ENCODE data around the gene LCORL.

The LCORL gene

DNA sequence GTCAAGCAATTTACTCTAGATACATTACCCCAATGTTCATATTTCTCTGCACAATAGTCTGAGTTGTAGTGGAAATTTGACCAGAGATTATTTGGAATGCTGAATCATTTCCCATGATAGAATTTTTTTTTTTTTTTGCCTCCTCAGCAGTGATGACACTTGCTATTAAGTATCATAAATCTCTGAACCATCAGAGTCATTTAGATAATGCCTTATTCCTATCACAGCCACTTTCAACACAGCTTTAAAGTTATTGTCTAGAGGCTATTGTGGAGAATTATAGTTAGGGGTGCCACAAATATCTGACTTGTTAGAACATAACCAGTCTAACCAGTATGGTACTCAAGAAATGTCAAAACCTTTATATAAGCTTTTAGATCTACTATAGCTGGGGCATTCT lies 79.8 kb downstream of the LCORL start:
- Histone ChIP-seq H3K4me1 (no peaks in the 10 kb centered on the region), H3K4me3 (ENCODE audit: low read depth, low read length) (no peak overlapping the region), H3K36me3 (no peaks in the 10 kb centered on the region; the same call in 1 of the 2 replicates), H3K27me3 (no peaks in the 10 kb centered on the region), H3K9me3 (no peaks in the 10 kb centered on the region)
- TF ChIP-seq, protein P1, sequence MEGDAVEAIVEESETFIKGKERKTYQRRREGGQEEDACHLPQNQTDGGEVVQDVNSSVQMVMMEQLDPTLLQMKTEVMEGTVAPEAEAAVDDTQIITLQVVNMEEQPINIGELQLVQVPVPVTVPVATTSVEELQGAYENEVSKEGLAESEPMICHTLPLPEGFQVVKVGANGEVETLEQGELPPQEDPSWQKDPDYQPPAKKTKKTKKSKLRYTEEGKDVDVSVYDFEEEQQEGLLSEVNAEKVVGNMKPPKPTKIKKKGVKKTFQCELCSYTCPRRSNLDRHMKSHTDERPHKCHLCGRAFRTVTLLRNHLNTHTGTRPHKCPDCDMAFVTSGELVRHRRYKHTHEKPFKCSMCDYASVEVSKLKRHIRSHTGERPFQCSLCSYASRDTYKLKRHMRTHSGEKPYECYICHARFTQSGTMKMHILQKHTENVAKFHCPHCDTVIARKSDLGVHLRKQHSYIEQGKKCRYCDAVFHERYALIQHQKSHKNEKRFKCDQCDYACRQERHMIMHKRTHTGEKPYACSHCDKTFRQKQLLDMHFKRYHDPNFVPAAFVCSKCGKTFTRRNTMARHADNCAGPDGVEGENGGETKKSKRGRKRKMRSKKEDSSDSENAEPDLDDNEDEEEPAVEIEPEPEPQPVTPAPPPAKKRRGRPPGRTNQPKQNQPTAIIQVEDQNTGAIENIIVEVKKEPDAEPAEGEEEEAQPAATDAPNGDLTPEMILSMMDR (IDR thresholded peaks at IDR 0.05; ENCODE audit: low read depth, low read length), result no peak
- DNase-seq, result no peak

DNA sequence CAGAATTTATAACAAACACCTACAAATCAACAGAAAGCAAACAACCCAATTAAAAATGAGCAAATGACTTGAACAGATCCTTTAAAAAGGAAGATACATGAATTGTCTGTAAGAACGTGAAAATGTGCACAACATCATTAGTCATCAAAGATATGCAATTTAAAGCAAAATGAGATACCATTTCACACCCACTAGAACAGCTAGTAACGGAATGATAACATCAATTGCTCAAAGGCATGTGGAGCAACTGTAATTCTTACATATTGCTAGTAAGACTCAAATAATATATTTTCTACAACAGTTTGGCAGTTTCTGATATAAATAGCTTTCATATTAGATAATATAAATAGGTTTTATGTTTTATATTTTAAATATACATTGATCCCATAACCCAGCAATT lies 82.5 kb downstream of the LCORL start:
- TF ChIP-seq, protein P1 (IDR thresholded peaks at IDR 0.05; ENCODE audit: low read depth, low read length), result no peak

DNA sequence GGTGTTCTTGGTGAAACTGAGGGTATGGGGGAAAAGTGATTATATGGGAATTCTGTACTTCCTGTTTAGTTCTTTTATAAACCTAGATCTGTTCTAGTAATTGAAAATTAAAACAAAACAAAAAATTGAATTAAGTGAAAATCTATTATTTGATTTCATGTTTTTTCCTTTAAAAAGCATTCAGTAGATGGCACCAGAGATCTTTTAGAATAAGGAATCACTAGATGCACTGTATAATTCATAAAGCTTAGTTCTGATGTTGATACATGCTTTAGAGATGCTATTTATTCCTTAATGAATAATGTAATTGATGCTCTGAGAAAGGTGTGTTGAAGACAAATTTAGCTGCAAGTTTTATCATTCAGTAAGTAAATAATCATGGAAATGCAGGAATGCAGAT lies 87.3 kb downstream of the LCORL start:
- H3K9me3 ChIP-seq, result no peaks in the 10 kb centered on the region
- no peaks in the 10 kb centered on the region for H3K27me3 ChIP-seq
- H3K4me1 ChIP-seq, result no peaks in the 10 kb centered on the region
- H3K4me3 ChIP-seq (ENCODE audit: low read depth, low read length), result no peak overlapping the region
- TF ChIP-seq, protein P1 (IDR thresholded peaks at IDR 0.05; ENCODE audit: low read depth, low read length), result no peak; the same call in 1 of the 2 replicates
- H3K36me3 ChIP-seq, result no peaks in the 10 kb centered on the region
- no peak for DNase-seq

More for the DNA sequence above, 82.5 kb downstream of the LCORL start:
- Histone ChIP-seq H3K36me3 (no peaks in the 10 kb centered on the region; the same call in 1 of the 2 replicates), H3K4me1 (no peaks in the 10 kb centered on the region), H3K27me3 (no peaks in the 10 kb centered on the region), H3K9me3 (no peaks in the 10 kb centered on the region), H3K4me3 (ENCODE audit: low read depth, low read length) (no peak overlapping the region)
- no peak for DNase-seq

DNA sequence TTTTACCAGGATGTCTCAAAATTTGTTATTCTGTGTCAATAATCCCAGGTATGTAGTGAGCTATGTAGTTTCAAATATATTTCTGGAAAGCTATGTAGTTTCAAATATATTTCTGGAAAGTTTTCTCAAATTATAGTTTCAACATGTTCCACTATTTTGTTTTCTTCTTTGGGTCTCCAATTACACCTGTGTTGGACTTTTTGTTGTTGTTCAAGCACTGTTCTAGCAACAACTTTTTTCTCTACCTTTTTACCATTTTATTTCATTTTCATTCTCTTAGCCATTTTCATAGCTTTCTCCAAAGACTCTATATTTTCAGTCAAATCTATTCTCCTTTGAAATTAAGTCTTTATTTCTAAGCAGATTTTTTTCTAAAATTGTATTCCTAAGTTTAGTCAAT lies 88.4 kb downstream of the LCORL start:
- no peak for DNase-seq

DNA sequence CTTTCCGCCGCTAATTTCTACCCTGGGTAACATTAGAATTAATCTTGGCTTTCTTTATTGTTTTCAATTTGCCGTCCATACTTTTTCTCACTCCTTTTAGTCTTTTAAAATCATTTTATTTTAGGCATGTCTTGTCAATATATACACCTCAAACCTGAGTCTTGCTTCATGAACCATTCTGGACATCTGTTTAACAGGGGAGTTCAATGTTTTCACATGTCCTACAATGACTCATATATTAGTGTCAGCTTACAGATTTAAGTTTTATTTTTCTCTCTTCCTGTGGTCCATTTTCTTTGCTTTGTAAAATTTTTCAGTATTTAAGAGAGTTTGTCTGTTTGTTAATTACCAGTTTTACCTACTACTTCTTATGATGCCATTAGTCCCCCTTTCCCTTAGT lies 89.5 kb downstream of the LCORL start:
- DNase-seq, result no peak
- H3K9me3 ChIP-seq, result no peaks in the 10 kb centered on the region
- H3K27me3 ChIP-seq, result no peaks in the 10 kb centered on the region
- no peaks in the 10 kb centered on the region for H3K4me1 ChIP-seq
- H3K36me3 ChIP-seq, result no peaks in the 10 kb centered on the region
- TF ChIP-seq, protein P1 (IDR thresholded peaks at IDR 0.05; ENCODE audit: low read depth, low read length), result no peak
- H3K4me3 ChIP-seq (ENCODE audit: low read depth, low read length), result no peak overlapping the region

More for the DNA sequence above, 88.4 kb downstream of the LCORL start:
- Histone ChIP-seq H3K9me3 (no peaks in the 10 kb centered on the region), H3K36me3 (no peaks in the 10 kb centered on the region), H3K4me3 (ENCODE audit: low read depth, low read length) (no peak overlapping the region), H3K27me3 (no peaks in the 10 kb centered on the region), H3K4me1 (no peaks in the 10 kb centered on the region)
- TF ChIP-seq, protein P1 (IDR thresholded peaks at IDR 0.05; ENCODE audit: low read depth, low read length), result no peak

DNA sequence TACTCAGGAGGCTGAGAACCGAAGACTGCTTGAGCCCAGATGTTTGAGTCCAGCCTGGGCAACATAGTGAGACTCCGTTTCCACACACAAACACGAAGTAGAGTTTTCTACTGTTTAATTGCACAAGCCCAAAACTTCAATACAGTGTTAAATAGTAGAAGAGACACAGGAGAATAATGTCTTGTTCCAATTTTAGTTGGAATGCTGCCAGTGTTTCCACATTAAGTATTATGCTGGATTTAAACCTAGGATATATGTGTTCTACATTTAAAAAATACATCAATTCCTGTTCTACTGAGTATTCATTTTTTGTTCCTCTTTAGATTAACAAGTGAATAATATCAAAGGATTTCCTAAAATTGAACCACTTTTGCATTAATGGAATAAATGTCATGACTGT lies 91.3 kb downstream of the LCORL start:
- Histone ChIP-seq H3K9me3 (no peaks in the 10 kb centered on the region), H3K36me3 (no peaks in the 10 kb centered on the region), H3K4me1 (no peaks in the 10 kb centered on the region), H3K4me3 (ENCODE audit: low read depth, low read length) (no peak overlapping the region), H3K27me3 (no peaks in the 10 kb centered on the region)
- TF ChIP-seq, protein P1 (IDR thresholded peaks at IDR 0.05; ENCODE audit: low read depth, low read length), result no peak
- no peak for DNase-seq
